ENCODE measurements around the gene PHACTR1. TPM values are rescaled to one million over a fixed set of nuclear protein-coding genes. Genes with fewer than 3 reads are reported as not detected.

PHACTR1 gene
- total and polyA plus RNA-seq, 2 of the 4 experiments (the other 2 are of a cell fraction) = not detected

DNA sequence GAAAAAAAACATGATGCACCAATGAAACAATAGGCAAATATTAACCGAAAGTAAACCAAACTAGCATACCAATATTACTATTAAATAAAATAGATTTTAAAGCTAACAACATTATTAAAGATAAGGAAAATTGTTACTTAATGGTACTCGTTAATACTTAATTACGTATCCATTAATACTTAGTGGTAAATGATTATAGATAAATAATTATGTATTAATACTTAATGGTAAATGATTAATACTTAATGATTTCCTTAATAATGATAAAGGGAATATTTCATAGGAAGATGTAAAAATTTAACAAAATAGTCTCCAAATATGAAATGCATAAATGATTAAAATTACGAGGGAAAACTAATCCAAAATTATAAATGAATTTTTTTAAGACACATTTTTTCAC, 278.9 kb downstream of the PHACTR1 start:
- WGBS, 2 experiments (ENCODE audit: extremely low coverage in 2 of 2, insufficient read length in 1 of 2) = no CpG with 5 or more reads among the region's 4 CpGs
- DNase-seq (no peak), ATAC-seq (ENCODE audit: low read depth) (no peak)
- peaks cover 6% of the 10 kb centered on the region for H3K9me3 ChIP-seq (ENCODE audit: control insufficient read depth, insufficient read depth, low read length)
- H3K27me3 ChIP-seq (ENCODE audit: control insufficient read depth, insufficient read depth, low read length) = no peaks in the 10 kb centered on the region
- H3K4ac ChIP-seq (ENCODE audit: low read depth, low read length) = no peak overlapping the region
- no peaks in the 10 kb centered on the region for H3K36me3 ChIP-seq (ENCODE audit: control insufficient read depth, insufficient read depth, low read length)
- CTCF ChIA-PET = no interaction called here
- in situ Hi-C loops (cut with MboI; ENCODE audit: low sequenced_read_pairs) (no loop called here), intact Hi-C loops (cut with micrococcal nuclease) (no loop called here), dilution Hi-C loops (cut with HindIII; ENCODE audit: low sequenced_read_pairs, unreplicated experiment) (no loop called here)
- no peak overlapping the region for H2BK5ac ChIP-seq (ENCODE audit: low read depth, low read length, poor library complexity, severe bottlenecking)
- no peak overlapping the region for H4K91ac ChIP-seq (ENCODE audit: insufficient read depth, low read depth, low read length)
- TF ChIP-seq MAFK (IDR thresholded peaks at IDR 0.05; ENCODE audit: low read depth, low read length) (no peak), FOS (IDR thresholded peaks at IDR 0.05; ENCODE audit: low read depth, low read length) (no peak), CTCF (conservative IDR thresholded peaks at IDR 0.05; ENCODE audit: low read depth, low read length) (no peak)
- H2AK9ac ChIP-seq (replicated peaks; ENCODE audit: low read depth, low read length, poor library complexity) = no peak overlapping the region
- no peak overlapping the region for H4K5ac ChIP-seq (ENCODE audit: low read depth, low read length)
- no peak overlapping the region for H3K9ac ChIP-seq (ENCODE audit: low read depth, low read length)
- H2BK120ac ChIP-seq (ENCODE audit: low read depth, low read length) = no peak overlapping the region
- H3K4me1 ChIP-seq (ENCODE audit: control insufficient read depth, insufficient read depth, low read length) = no peaks in the 10 kb centered on the region
- H2BK15ac ChIP-seq (ENCODE audit: low read depth, low read length) = no peak overlapping the region
- H2BK20ac ChIP-seq (ENCODE audit: low read depth, low read length) = no peak overlapping the region
- no peaks in the 10 kb centered on the region for H3K9me1 ChIP-seq (ENCODE audit: insufficient read depth, low read length)
- no peak overlapping the region for H3K4me3 ChIP-seq (ENCODE audit: insufficient read depth, low read depth, low read length)
- H2AK5ac ChIP-seq (ENCODE audit: low read depth, low read length) = no peak overlapping the region
- H3K27ac ChIP-seq (ENCODE audit: insufficient read depth, low read length) = no peak overlapping the region
- no peak overlapping the region for H3K56ac ChIP-seq (ENCODE audit: extremely low read depth, insufficient read depth, low read length)
- H4K8ac ChIP-seq (ENCODE audit: low read depth in 2 of 2, low read length in 2 of 2) = no peak overlapping the region
- H4K20me1 ChIP-seq (ENCODE audit: insufficient read depth, low read length) = no peaks in the 10 kb centered on the region
- H3K23ac ChIP-seq (ENCODE audit: low read depth, low read length) = no peak overlapping the region
- POLR2A ChIA-PET (ENCODE audit: unreplicated experiment) = no interaction called here
- H3K14ac ChIP-seq (replicated peaks; ENCODE audit: low read depth, low read length) = no peak overlapping the region
- no peak overlapping the region for H3K4me2 ChIP-seq (ENCODE audit: low read depth, low read length)
- H3K79me1 ChIP-seq (ENCODE audit: low read depth in 1 of 2, low read length in 2 of 2) = no peaks in the 10 kb centered on the region
- no TSS peak for BruUV-seq (replicated peaks)
- no peak overlapping the region for H3K18ac ChIP-seq (ENCODE audit: low read depth, low read length)
- no peak overlapping the region for H2AFZ ChIP-seq (replicated peaks; ENCODE audit: low read length, poor library complexity)
